Measurements from ENCODE around the gene PANX2. TPM values are rescaled to one million over a fixed set of nuclear protein-coding genes. Genes with fewer than 3 reads are reported as not detected.
A peak's percentile ranks its signal among the peaks of the same experiment; 100 is the strongest.
"Not testable (repeated sequence)": the region's sequence is repeated elsewhere in the genome, so short reads cannot be mapped to it uniquely, and the experiment has no call there.

Gene PANX2
- polyA plus RNA-seq, 10 donors = 0.08 to 0.24 (median 0.11) TPM; not detected in 2

DNA sequence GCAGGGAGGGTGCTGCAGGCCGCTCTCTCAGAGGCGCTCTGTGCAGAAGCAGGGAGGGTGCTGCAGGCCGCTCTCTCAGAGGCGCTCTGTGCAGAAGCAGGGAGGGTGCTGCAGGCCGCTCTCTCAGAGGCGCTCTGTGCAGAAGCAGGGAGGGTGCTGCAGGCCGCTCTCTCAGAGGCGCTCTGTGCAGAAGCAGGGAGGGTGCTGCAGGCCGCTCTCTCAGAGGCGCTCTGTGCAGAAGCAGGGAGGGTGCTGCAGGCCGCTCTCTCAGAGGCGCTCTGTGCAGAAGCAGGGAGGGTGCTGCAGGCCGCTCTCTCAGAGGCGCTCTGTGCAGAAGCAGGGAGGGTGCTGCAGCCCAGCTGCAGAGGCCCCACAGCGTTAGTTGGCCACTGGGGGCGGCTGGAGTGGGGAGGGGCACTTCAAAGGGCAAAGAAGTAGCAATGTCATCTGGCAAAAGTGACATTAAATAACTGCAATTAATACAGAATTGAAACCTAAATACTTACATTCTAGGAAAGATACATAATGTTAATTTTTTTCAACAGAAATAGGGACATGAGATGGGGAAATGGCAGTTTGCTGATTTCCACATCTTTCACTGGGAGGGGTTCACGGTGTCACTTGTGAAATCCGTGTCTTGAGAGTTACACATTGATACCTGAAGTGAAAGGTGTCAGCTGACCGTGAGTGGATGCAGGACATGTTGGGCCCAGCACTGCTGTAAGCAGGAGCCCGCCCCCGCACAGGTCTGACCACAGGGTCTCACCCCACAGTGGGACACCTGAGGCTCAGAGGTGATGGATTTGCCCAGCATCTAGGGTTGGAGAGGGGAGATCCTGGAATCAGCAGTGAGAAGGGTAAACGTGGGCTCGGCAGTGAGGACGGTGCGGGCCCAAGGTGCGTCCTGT is 23.0 kb upstream of the PANX2 start:
- DNase-seq = not testable (repeated sequence)

DNA sequence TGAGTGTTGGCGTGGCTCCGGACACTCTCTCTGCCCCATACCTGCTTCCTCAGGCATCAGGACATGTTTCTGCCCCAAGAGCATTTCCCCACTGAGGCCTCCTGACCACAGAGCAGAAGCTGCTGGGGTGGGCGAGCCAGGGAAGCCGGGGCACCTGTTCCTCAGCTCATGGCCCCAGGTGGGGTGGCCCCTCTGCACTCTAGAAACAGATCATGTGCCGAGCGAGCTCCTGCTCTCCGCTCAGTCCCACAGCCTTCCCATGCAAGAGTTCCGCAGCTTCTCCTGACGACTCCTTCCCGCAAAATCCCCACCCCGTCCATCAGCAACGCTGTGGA is 22.4 kb upstream of the PANX2 start:
- DNase-seq = no peak

DNA sequence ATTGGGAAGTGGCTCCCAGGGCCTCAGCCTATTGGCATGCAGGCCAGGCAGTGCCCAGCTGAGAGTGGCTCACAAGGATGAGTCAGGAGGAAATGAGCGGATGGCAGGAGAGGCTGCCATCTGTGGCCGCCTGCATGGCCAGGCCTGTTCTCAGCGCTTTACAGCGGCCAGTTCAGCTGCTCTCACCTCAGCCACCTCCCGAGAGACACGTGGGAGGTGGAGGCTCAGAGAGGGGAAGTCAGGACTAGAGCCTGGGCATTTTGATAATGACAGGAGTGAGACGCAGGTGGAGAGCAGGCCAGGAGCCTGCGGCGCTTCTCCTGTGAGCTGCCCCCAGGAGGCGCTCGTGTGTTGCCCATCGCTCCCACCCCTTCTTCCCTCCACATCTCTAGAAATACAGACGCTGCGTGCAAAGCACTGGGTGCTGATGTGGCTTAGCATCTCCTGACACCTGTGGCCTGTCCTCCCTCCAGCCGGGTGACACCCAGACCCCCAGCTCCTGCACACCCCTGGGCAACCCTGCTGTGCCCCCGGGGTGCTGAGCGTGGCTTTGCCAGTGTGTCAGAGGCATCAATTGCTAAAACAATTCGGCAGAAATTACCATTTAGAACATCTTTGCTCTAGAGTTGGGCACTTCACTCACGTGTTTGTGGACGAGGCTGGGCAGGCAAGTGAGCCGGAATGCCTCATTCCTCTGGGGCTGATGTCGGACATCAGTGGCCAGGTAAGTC is 21.4 kb upstream of the PANX2 start:
- peak in 2 of 3 donors; percentile 42 to 57 for DNase-seq

DNA sequence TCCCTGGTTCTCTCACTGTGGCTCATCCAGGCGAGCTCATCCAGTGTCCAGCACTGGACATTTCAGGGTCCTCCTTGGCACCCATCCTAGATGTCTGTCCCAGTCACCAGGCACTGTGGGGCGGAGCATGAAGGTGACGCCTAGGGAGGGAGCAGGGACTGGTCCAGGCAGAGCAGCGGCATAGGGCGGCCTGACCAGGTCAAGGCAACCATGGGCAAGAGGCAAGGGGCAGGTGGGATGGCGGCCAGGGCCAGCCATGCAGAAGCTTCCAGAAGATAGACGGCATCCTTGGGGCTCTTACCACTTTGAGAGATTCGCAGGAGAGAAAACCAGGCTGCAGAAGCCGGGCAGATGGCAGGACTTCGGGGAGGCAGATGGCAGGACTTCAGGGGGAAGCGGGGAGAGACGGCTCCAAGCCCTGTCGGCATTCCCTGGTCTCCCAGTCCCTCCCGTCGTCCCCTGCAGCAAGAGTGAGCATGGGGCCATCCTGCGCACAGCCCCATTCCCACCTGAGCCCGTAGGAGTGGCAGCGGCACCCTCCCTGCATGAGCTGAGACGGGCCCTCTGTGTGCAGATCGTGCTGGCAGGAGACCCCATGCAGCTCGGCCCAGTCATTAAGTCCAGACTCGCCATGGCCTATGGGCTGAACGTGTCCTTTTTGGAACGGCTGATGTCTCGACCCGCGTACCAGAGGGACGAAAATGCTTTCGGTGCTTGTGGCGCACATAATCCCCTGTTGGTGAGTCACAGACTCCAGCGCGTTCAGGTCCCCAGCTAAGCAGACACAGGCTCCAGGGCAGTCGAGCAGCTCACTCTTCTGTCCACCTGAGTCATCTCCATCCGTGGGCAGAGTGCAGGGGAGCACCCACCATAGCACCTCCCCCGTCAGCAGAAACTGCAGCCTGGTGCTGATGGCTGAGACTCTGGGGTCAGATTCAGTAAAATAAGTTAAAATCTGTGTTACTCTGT is 20.1 kb upstream of the PANX2 start:
- no peak for DNase-seq

DNA sequence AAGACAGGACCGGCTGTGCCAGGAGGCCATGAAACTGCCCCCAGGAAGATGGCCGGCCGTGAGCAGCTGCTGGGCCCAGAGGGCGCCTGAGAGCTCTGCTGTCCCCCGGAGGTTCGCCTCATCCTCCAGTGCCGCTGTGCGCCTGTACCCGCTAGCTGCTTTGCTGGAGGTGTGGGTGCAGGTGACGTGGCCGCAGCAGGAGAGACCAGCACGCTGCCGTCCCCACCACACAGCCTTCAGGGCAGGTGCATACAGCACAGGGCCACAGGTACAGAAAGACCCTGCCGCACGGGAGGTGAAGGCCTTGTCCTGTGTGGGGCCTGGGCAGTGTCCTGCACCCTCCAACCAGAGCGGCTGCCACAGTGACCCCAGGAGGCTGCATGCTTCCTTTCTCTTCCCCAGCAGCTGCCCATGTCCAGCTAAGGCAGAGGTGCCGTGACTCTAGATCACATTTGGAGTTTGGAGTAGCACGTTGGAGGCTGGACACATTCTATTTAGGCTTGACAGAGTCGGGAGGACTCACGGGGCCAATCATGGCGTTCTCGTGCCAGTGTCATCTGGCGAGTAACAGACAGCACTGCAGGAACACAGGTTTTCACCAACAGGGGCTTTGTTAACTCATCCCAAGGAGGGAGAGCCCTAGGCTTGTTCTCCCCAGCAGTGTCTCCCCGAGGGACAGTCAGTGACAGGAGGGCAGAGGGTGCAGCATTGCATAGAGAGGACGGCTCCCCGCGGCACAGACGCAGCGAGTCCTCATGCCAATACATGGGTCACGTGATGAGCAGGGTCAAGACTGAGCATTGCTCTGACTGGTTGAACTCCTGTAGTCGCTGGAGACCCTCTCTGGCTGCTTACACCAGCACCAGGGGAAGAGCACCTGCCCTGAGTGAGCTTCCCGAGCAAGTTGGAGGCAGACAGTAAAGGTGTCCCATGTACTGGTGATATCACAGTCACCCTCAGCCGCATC is 18.7 kb upstream of the PANX2 start:
- DNase-seq = no peak

DNA sequence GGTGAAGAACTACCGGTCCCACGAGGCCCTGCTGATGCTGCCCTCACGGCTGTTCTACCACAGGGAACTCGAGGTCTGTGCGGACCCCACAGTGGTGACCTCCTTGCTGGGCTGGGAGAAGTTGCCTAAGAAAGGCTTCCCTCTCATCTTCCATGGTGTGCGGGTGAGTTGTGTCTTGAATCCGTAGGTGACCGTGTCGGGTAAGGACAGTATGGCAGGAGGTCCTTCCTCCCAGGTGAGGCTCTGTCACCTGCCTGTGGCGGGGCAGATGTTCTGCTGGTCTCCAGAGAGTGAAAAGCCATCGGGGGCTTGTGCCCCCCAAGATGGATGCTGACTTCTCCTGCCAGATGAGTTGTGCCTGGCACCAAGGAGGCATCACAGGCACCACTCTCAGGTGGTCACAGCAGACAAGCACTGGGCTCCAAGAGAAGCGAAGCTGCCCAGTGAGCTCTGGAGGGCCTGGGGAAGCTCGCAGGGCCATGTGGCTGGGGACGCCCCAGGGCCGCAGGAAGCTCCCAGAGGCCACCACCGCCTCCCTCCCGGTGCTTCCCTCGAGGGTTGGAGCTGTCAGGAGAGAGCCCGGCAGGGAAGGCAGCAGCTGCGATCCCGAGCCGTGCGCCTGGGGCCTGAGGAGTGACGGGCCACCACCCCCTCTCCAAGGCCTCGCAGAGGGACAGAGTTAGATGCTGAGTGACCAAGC is 17.3 kb upstream of the PANX2 start:
- DNase-seq = no peak

DNA sequence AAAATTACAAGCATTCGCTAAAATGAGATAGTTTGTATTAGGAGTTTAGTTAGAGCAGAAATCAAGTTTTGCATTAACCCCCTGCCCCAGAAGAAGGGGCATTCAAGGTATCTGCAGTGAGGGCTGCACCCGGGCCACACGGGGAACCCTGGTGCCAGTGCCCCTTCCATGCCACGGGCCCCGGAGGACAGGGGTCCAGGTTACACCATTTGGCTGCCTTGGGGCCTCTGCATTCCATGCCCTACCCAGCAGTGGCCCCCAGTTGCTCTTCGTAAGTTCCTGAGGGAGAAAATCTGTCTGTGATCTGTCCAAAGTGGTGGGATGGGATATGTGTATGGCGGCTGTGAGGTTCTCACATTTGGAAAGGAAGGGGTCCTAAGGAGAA is 16.8 kb upstream of the PANX2 start:
- DNase-seq = no peak

DNA sequence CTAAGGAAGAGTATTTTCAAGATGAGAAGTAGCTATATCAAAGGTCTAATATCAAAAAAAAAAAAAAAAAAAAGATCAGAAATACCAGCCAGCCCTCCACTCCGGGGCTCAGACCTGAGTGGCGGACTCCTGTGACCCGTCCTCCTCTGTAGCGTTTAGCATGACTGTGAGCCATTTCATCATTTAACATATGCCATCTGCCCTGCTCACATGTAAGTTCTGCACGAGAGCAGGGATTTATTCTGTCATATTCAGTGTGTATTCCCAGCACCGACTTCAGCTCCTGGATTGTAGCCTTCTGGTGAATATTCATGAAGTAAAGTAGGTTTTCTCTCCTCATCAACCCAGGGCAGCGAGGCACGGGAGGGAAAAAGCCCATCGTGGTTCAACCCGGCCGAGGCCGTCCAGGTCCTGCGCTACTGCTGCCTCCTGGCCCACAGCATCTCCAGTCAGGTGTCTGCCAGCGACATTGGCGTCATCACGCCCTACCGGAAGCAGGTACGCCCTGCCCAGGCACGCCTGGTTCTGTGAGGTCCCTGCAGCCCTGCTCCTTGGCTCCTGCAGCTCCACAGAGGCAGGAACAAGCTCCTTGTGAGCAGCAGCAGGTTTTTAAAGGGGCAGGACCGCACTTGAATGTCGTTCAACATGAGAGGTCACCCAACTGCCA is 12.7 kb upstream of the PANX2 start:
- no peak for DNase-seq

DNA sequence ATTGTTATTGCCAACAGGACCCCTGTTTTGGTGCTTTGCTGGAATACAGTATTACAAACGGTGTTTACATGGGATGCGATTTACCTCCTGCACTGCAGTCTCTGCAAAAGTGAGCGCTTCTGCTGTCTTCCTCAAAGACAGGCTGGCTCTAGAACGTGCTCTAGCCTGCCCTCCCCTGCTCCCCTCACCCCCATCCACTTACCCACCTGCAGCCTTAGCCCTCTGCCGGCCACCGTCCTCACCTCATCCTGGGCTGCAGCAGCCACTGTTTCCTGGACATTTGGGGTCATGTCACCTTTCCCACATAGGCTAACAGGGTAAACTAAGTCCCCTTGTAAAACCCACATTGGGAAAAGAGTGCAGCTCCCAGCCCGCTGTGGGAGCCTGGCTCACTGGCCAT is 9.6 kb upstream of the PANX2 start:
- DNase-seq = no peak

DNA sequence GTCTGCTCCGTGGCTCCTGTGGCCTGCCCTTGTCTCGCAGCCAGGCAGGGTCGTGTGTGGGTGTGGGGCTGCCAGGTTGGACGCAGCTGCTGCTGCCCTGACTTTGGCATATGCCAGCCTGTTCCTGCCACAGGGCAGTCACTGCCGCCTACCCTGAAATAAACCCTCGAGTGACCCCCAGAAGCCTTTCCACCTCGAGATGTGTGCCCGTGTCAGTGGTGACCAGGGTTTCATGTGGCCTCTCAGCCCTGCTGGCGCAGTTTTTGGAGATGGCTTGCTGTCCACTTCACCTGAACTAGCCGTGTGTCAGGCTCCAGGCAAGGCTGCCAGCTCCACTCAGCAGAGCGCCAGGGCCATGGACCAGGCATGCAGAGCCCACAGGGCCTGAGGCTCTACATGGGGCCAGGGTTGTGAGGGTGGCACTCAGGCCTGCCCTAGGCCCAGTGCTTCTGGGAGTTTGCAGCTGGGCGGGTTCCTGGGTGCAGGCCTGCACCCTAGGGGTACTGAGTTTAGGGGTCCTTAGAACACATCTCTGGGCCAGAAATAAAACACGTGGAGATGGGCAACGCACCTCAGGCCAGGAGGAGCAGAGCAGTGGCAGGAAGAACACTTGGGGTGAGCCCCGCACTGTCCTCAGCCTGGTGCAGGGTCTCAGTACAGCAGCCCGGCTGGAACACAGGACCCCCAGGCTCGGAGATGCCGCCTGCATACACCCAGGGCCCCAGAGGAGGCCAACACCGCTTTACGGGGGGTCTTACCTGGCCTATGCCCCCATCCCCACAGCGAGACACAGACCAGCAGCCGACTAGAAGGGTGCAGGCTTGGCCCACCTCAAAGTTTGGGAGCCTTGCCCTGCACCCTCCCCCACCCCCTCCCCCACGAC is 8.8 kb upstream of the PANX2 start:
- no peak for DNase-seq

DNA sequence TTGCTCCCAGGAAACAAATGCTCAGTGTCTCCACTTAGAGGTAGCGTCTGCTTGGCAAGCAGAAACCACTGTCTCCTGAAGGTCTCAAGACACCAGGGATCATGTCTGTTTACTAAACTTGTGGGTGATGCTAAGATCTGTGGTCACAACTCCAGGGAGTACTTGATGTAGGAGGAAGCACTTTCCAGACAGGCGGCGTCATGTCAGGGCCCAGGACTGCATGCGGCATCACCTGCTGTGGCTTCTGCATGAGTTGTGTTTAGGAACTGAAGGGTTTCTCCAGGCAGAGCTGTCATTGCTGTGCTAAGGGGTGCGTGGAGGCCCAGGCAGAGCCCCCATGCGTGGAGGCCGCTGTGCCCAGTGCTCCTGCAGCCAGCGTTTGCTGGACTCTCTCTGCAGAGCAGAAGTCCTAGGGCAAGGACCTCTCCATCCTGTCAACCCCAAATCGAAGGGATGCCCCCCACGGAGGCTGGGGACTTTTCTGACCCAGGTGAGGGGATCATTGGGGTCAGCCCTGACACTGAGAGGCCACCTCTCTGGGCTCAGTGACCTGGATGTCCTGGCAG is 8.1 kb upstream of the PANX2 start:
- DNase-seq = no peak

DNA sequence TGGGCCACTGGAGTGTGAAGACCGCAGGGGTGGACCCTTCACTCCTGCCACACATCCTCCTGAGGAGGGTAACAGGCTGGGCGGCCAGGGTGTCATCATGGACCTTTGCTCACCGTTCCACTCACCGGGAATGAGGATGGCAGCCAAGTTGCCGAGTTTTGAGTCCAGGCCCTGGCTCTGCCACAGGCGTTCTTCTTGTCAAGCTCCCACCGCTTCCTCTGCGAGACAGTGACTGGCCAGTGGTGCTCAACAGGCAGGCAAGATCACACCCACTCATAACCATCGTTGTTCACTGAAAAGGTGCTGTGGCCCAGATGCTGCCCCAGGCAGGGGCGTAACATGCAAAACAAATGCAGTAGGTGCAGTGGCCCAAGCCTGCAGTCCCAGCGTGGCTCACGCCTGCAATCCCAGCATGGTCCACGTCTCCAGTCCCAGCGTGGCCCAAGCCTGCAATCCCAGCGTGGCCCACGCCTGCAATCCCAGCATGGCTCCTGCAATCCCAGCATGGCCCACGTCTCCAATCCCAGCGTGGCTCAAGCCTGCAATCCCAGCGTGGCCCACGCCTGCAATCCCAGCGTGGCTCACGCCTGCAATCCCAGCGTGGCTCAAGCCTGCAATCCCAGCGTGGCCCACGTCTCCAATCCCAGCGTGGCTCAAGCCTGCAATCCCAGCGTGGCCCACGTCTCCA is 5.0 kb upstream of the PANX2 start:
- no peak for DNase-seq

DNA sequence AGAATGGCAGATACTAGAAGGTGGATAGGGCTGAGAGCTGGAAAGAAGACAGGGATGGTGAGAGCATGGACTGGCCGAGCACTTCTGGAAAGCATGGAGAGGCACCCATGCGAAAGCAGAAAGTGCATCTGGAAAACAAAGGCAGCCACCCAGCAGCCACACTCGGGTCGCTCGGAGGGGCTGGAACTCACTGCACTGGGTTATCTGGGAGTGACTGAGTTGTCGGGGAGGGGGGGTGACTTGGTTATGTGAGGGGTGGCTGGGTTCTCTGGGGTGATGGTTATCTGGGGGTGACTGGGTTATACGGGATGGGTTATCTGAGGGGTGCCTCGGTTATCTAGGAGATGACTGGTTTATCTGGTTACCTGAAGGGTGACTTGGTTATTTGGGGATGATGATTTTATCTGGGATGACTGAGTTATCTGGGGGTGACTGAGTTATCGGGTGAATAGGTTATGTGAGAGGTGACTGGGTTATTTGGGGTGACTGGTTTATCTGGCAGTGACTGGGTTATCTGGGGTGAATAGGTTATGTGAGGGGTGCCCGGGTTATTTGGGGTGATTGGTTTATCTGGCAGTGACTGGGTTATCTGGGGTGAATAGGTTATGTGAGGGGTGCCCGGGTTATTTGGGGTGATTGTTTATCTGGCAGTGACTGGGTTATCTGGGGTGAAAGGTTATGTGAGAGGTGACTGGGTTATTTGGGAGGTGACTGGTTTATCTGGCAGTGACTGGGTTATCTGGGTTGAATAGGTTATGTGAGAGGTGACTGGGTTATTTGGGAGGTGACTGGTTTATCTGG is 2.6 kb upstream of the PANX2 start:
- DNase-seq = no peak

DNA sequence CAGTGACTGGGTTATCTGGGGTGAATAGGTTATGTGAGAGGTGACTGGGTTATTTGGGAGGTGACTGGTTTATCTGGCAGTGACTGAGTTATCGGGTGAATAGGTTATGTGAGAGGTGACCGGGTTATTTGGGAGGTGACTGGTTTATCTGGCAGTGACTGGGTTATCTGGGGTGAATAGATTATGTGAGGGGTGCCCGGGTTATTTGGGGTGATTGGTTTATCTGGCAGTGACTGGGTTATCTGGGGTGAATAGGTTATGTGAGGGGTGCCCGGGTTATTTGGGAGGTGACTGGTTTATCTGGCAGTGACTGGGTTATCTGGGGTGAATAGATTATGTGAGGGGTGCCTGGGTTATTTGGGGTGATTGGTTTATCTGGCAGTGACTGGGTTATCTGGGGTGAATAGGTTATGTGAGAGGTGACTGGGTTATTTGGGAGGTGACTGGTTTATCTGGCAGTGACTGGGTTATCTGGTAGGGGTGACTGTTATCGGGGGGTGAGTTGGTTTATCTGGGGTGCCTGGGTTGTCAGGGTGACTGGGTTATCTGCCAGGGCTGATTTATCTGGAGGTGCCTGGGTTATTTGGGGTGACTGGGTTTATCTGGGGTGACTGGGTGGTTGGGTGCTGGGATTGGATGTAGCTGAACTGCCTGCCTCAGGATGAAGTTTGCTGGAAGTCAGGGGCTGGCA is 1.9 kb upstream of the PANX2 start:
- DNase-seq = not testable (repeated sequence)

DNA sequence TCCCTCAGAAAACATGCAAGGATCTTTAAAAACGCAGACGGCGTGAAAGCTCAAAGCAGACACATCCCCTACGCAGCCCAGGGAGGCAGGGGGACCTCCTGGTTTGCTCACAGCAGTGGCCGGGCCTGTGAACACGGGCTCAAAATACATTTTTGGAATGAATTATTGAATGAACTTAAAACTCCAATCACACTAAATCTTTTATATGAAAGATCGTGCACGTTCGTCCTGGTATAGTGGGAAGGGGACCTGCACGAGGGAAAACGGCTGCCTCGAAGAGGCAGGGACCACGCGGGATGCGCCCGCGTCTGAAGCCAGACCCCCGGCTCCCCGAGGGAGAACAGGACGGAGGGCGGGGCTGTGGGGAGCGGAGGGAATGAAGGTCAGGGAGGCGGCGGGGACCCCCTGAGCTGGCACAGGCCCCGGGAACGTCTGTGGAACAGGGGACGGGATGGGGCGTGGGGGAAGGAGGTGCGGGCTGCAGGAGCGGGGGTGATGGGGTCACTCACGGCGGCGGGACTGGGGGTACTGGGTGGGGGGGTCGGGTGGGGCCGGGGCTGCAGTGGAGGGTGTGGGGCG is 1.3 kb upstream of the PANX2 start:
- no peak for DNase-seq
